Panc1 (cell line): ENCODE data around the gene PTPRJ. TPM values are rescaled to one million over a fixed set of nuclear protein-coding genes. Genes with fewer than 3 reads are reported as not detected.

Experiments
- ATAC-seq: fragments of 200-7000 bp; cut with Tn5 transposase; 2 replicates; pipeline ENCODE4 v1.9.1; 2020; ENCODE audit warnings: mild to moderate bottlenecking, moderate library complexity
- BruUV-seq: library from RNA; stranded (reverse); fragments of 400-500 nt; replicated peaks from 2 replicates; lab custom pipeline; 2021; lab: Mats Ljungman, UMichigan
- CTCF ChIA-PET: fragments of 300-600 bp; sonication (Branson Sonifier 250); formaldehyde crosslinking; loops from one replicate; lab custom pipeline; 2022; ENCODE audit warnings: antibody characterized with exemption; lab: Charles Lee
- POLR2A ChIA-PET: fragments of 300-600 bp; sonication (Branson Sonifier 250); formaldehyde crosslinking; loops from one replicate; lab custom pipeline; 2022; ENCODE audit warnings: antibody characterized with exemption; lab: Charles Lee
- DNase-seq: peaks from one replicate; pipeline ENCODE4 v3.0.0-alpha.2; 2010; ENCODE audit warnings: low read depth, low spot score
- H3K27ac ChIP-seq: 2 replicates; pipeline ENCODE4 v1.5.1; 2011; ENCODE audit warnings: mild to moderate bottlenecking, low read length, inconsistent platforms
- H3K27me3 ChIP-seq: fragments of 200-500 bp; sonication (Bioruptor generic); 2 replicates; pipeline ENCODE4 v1.6.0; 2014; ENCODE audit warnings: low read length, inconsistent platforms; ENCODE audit not compliant: control insufficient read depth, insufficient read depth
- H3K36me3 ChIP-seq: fragments of 200-500 bp; sonication (Bioruptor generic); 2 replicates; pipeline ENCODE4 v1.5.1; 2014; ENCODE audit warnings: inconsistent platforms, mild to moderate bottlenecking, low read length, moderate library complexity; ENCODE audit not compliant: control insufficient read depth, insufficient read depth
- H3K4me1 ChIP-seq: 2 replicates; pipeline ENCODE4 v1.5.1; 2011; ENCODE audit warnings: inconsistent platforms, mild to moderate bottlenecking, low read length, moderate library complexity; ENCODE audit not compliant: control insufficient read depth, insufficient read depth
- H3K4me3 ChIP-seq, 2 experiments: 2 replicates each; pipeline ENCODE4 v1.5.1; 2011 to 2012; ENCODE audit warnings: low read depth in 2 of 2, low read length in 2 of 2, mild to moderate bottlenecking in 2 of 2, inconsistent platforms in 1 of 2, moderate library complexity in 1 of 2
- H3K9me3 ChIP-seq: fragments of 200-500 bp; sonication (Bioruptor generic); 2 replicates; pipeline ENCODE4 v1.5.1; 2014; ENCODE audit warnings: low read depth, mild to moderate bottlenecking, inconsistent platforms, low read length, moderate library complexity; ENCODE audit not compliant: control insufficient read depth, insufficient read depth
- POLR2AphosphoS5 ChIP-seq: IDR thresholded peaks from 2 replicates; pipeline ENCODE4 v1.6.1; 2012; ENCODE audit warnings: mild to moderate bottlenecking, low read depth, low read length, moderate library complexity
- SIN3A ChIP-seq: IDR thresholded peaks from 2 replicates; pipeline ENCODE4 v1.6.1; 2012; ENCODE audit warnings: low read depth, mild to moderate bottlenecking, low read length, moderate library complexity, borderline replicate concordance; ENCODE audit not compliant: insufficient read depth
- TCF7L2 ChIP-seq: IDR thresholded peaks from 2 replicates; pipeline ENCODE4 v1.6.1; 2011; ENCODE audit warnings: mild to moderate bottlenecking, low read depth, low read length, inconsistent platforms
- in situ Hi-C: cut with HindIII; loops from 2 replicates; pipeline ENCODE4 v1.10.0; 2016; ENCODE audit warnings: low sequenced_read_pairs, low pct_unique_long_range_greater_than_20kb
- intact Hi-C: fragments of 100-400 bp; cut with micrococcal nuclease; formaldehyde crosslinking; loops from one replicate; pipeline ENCODE4 v1.10.0; 2022; ENCODE audit not compliant: unreplicated experiment
- total RNA-seq: library from RNA; stranded (reverse); gene quantifications from one replicate; pipeline ENCODE4 v1.2.1, GENCODE V29; 2021; ENCODE audit not compliant: unreplicated experiment
- TF ChIP-seq, protein P1 (sequence below): fragments of 450-650 bp; IDR thresholded peaks from 2 replicates; pipeline ENCODE4 v1.5.1; 2017; ENCODE audit warnings: mild to moderate bottlenecking
- TF ChIP-seq, protein P2 (sequence below), 2 experiments: IDR thresholded peaks; 2 replicates each; pipeline ENCODE4 v1.6.1; 2011 to 2012; ENCODE audit warnings: low read depth in 2 of 2, control low read depth in 1 of 2, low read length in 1 of 2, mild to moderate bottlenecking in 1 of 2, moderate library complexity in 1 of 2; ENCODE audit not compliant: insufficient read depth in 1 of 2

The PTPRJ gene
- total RNA-seq, 1 experiment from 2014 or later: 73.6 TPM

GRCh38 chr11:48107188-48107704 is 126.9 kb downstream of the PTPRJ start:
- POLR2A ChIA-PET: interaction anchor here (0.6 to 1.0 kb wide), 3 partner anchors 29 to 125 kb away, joined by 3 to 13 read pairs (median 11); no protein-coding TSS in a partner anchor

DNA sequence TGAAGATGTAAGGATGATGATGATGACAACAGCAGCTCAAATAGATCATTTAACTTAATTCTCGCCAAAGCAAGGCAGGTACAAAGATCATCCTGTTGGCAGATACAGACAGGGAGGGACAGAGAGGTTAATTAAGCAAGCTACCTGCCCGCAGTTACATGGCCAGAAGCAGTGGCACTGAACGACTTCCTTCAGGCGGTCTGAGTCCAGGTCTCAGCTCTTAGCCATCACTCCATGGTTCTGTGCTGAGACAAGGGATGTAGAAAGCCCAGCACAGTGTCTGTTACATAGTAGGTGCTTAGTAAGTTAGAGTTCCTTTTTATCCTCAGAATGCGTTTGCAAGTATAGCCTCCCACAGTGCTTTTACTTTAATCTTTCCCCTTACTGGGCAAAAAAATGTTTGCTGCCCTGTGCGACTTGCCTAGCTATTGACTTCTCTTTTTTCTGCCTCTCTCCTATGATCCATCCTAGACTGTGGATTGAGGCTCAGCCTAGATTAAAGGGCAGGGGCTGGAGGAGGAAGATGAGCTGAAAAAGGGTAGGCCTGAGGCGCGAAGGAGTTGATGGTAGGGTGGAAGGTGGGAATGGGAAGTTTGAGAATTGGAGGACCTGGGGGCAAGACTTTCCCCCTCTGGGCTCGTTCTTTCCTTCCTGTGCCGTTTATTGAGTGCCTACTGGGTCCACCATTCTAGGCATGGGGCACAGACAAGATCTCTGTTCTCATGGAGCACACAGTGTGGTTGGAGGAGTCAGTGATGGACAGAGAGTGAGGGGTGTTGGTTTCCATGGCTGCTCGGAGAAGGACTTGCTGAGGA is 128.1 kb downstream of the PTPRJ start:
- H3K27me3 ChIP-seq: no peaks in the 10 kb centered on the region
- BruUV-seq: no TSS peak
- no peaks in the 10 kb centered on the region for H3K36me3 ChIP-seq
- in situ Hi-C loops (no loop called here), intact Hi-C loops (loop anchor here (2.0 kb wide), 1 partner anchor 174 kb away; no protein-coding TSS in a partner anchor)
- H3K27ac ChIP-seq: peak overlapping the region; percentile 67
- ATAC-seq (no peak), DNase-seq (no peak)
- POLR2A ChIA-PET: interaction anchor here (0.5 to 1.0 kb wide), 3 partner anchors 51 to 134 kb away, joined by 3 to 6 read pairs (median 4); no protein-coding TSS in a partner anchor
- no peaks in the 10 kb centered on the region for H3K9me3 ChIP-seq
- no peak overlapping the region for H3K4me3 ChIP-seq
- TF ChIP-seq POLR2AphosphoS5 (no peak), SIN3A (no peak), TCF7L2 (no peak)
- TF ChIP-seq, protein P1, sequence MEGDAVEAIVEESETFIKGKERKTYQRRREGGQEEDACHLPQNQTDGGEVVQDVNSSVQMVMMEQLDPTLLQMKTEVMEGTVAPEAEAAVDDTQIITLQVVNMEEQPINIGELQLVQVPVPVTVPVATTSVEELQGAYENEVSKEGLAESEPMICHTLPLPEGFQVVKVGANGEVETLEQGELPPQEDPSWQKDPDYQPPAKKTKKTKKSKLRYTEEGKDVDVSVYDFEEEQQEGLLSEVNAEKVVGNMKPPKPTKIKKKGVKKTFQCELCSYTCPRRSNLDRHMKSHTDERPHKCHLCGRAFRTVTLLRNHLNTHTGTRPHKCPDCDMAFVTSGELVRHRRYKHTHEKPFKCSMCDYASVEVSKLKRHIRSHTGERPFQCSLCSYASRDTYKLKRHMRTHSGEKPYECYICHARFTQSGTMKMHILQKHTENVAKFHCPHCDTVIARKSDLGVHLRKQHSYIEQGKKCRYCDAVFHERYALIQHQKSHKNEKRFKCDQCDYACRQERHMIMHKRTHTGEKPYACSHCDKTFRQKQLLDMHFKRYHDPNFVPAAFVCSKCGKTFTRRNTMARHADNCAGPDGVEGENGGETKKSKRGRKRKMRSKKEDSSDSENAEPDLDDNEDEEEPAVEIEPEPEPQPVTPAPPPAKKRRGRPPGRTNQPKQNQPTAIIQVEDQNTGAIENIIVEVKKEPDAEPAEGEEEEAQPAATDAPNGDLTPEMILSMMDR: no peak
- TF ChIP-seq, protein P2, sequence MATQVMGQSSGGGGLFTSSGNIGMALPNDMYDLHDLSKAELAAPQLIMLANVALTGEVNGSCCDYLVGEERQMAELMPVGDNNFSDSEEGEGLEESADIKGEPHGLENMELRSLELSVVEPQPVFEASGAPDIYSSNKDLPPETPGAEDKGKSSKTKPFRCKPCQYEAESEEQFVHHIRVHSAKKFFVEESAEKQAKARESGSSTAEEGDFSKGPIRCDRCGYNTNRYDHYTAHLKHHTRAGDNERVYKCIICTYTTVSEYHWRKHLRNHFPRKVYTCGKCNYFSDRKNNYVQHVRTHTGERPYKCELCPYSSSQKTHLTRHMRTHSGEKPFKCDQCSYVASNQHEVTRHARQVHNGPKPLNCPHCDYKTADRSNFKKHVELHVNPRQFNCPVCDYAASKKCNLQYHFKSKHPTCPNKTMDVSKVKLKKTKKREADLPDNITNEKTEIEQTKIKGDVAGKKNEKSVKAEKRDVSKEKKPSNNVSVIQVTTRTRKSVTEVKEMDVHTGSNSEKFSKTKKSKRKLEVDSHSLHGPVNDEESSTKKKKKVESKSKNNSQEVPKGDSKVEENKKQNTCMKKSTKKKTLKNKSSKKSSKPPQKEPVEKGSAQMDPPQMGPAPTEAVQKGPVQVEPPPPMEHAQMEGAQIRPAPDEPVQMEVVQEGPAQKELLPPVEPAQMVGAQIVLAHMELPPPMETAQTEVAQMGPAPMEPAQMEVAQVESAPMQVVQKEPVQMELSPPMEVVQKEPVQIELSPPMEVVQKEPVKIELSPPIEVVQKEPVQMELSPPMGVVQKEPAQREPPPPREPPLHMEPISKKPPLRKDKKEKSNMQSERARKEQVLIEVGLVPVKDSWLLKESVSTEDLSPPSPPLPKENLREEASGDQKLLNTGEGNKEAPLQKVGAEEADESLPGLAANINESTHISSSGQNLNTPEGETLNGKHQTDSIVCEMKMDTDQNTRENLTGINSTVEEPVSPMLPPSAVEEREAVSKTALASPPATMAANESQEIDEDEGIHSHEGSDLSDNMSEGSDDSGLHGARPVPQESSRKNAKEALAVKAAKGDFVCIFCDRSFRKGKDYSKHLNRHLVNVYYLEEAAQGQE (IDR thresholded peaks at IDR 0.05; ENCODE audit: insufficient read depth in 1 of 2, low read depth in 2 of 2, low read length in 1 of 2): no peak
- H3K4me1 ChIP-seq: peaks cover 22% of the 10 kb centered on the region
- CTCF ChIA-PET: interaction anchor here (0.5 to 1.5 kb wide), 11 partner anchors 90 to 412 kb away, joined by 3 to 6 read pairs (median 4); no protein-coding TSS in a partner anchor

More at GRCh38 chr11:48107188-48107704, 126.9 kb downstream of the PTPRJ start:
- H3K4me1 ChIP-seq: peaks cover 22% of the 10 kb centered on the region
- no peaks in the 10 kb centered on the region for H3K9me3 ChIP-seq
- in situ Hi-C loops (no loop called here), intact Hi-C loops (no loop called here)
- no peaks in the 10 kb centered on the region for H3K27me3 ChIP-seq
- no peak for DNase-seq
- peak; percentile 7; the same call in 1 of the 2 replicates for ATAC-seq
- H3K36me3 ChIP-seq: no peaks in the 10 kb centered on the region
- H3K27ac ChIP-seq: no peak overlapping the region
- BruUV-seq: no TSS peak
- no peak overlapping the region for H3K4me3 ChIP-seq
- CTCF ChIA-PET: interaction anchor here (0.7 kb wide), 1 partner anchor 266 kb away, joined by 3 read pairs; no protein-coding TSS in a partner anchor
- TF ChIP-seq, protein P1: no peak
- TF ChIP-seq TCF7L2 (no peak), SIN3A (no peak), POLR2AphosphoS5 (no peak)
